HG03175 (cell line): ENCODE measurements around the gene GZMM.

Source experiments
- ATAC-seq: cut with Tn5 transposase; IDR thresholded peaks from one replicate; pipeline ENCODE4 v1.9.1; 2021; ENCODE audit warnings: mild to moderate bottlenecking, moderate library complexity; ENCODE audit not compliant: unreplicated experiment

GZMM gene

GRCh38 chr19:543910-544608 lies at the start of gene GZMM:
Gene GZMM, plus strand, starts transcription at chr19:544053. Its CDS starts 19 bp downstream, at chr19:544072.
- no peak for ATAC-seq

DNA sequence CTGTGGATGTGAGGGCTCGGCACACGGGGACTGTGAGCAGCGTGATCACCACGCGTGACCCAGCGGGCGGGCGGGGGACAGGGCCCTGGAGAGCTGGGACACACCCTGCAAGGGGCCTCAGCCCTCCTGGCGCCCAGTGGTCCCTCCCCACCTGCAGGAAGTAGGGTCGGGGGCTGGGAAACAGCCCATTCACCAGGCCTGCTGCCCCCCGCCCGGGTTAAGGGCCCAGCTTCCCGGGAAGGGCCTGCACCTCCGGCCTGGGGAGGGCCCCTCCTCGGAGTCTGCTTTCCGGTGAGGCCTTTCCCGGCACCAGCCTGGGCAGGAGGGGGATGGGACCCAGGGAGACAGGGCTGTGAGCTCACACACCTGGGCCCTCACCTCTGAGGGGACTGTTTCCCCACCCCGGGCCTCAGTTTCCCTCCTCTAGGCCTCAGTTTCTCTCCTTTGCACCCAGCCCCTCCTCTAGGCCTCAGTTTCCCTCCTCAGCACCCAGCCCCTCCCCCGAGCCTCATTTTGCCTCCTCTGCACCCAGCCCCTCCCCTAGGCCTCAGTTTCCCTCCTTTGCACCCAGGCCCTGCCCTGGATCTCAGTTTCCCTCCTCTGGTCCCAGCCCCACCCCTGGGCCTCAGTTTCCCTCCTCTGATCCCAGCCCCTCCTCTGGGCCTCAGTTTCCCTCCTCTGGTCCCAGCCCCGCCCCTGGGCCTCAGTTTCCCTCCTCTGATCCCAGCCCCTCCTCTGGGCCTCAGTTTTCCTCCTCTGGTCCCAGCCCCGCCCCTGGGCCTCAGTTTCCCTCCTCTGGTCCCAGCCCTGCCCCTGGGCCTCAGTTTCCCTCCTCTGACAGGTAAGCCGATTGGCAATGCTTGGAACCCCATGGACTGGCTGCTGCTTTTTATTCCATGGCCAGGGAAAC lies 49.4 kb upstream of the GZMM start:
- ATAC-seq = no peak

DNA sequence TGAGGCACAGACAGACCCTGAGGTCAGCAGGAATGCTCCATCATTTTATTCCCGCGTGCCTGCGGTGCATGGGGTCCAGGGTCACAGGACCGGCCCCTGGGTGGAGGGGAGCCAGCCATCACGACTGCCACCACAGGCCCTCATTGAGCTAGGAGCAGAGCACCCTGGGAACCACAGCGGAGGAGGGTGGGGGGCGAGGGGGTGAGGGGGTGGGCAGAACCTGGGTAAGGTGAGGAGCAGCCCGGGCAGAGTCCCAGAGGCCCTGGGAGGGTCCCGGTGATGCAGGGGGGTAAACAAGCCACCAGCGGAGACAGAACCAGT lies 48.8 kb upstream of the GZMM start:
- ATAC-seq = no peak

DNA sequence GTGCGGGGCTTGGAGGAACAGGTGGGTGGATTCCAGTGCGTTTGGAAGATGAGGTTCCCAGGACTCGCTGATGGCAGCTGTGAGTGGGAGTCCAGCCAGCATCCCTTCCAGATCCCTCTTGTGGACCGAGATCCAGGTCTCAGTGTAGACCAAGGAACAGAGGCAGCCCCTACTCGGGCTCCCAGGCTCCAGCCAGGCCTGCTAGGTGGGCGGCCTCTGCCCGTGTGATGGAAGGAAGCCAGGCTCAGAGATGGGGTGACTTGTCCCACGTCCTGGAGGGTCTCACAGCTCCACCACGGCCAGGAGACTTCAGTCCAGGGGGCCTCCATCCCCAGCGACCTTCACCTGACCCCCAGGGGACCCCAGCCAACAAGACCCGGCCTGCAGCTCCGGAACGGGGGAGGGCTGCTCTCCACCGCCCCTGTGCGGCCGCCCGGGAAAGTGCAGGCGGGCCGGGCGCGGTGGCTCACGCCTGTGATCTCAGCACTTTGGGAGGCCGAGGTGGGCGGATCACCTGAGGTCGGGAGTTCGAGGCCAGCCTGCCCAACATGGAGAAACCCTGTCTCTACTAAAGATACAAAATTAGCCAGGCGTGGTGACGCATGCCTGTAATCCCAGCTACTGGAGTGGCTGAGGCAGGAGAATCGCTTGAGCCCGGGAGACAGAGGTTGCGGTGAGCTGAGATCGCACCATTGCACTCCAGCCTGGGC lies 48.3 kb upstream of the GZMM start:
- ATAC-seq = no peak

- ATAC-seq = no peak
Measured at GRCh38 chr19:496112-496665, 47.7 kb upstream of the GZMM start, which contains the start of gene MADCAM1. Gene MADCAM1, plus strand, starts transcription at chr19:496486. Its CDS starts 14 bp downstream, at chr19:496500.

GRCh38 chr19:496986-497385 lies 46.9 kb upstream of the GZMM start:
- no peak for ATAC-seq

- ATAC-seq = no peak
Measured at GRCh38 chr19:497491-497868, 46.4 kb upstream of the GZMM start.

- no peak for ATAC-seq
Measured at GRCh38 chr19:497869-498510, 45.9 kb upstream of the GZMM start.

GRCh38 chr19:498511-498891 lies 45.4 kb upstream of the GZMM start:
- no peak for ATAC-seq

DNA sequence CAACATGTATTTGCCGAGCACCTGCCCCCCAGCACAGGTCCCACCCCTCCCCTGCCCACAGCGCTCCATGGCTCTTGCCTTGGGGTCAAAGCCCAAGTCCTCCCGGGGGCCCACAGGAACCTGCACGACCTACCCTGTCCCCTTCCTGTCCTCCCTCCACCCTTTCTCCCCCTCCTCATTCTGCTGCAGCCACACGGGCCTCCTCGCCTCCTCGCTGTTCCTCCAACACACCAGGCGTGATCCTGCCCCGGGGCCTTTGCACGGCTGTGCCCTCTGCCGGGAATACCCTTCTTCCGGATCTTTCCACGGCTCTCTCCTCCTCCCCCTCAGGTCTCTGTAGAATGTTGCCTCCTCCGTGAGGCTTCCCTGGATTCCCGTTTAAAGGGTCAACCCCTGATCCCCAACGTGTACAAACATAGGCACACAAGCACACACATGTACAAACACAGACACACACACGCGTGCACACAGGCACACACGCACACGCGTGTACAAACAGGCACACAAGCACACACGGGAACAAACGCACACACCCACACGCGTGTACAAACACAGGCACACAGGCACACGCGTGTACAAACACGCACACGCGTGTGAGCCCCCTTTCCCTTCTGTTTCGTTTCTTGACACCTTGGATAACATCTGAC lies 44.8 kb upstream of the GZMM start:
- no peak for ATAC-seq

DNA sequence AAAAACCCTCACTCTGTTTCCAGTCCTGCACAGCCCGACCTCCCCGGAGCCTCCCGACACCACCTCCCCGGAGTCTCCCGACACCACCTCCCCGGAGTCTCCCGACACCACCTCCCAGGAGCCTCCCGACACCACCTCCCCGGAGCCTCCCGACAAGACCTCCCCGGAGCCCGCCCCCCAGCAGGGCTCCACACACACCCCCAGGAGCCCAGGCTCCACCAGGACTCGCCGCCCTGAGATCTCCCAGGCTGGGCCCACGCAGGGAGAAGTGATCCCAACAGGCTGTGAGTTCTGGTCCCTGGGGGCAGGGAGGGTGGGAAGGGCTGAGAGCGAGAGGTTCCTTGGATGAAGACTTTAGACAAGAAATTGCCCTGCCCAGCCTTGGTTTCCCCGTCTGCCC lies 42.2 kb upstream of the GZMM start:
- no peak for ATAC-seq

GRCh38 chr19:504616-505015 lies 39.2 kb upstream of the GZMM start:
- no peak for ATAC-seq

GRCh38 chr19:506404-507285 lies 37.2 kb upstream of the GZMM start:
- peak; percentile 66 for ATAC-seq

- ATAC-seq = peak; percentile 61
Measured at GRCh38 chr19:507286-508203, 36.3 kb upstream of the GZMM start, which contains the start of gene TPGS1. Gene TPGS1, plus strand, starts transcription at chr19:507497. Its CDS starts 10 bp downstream, at chr19:507507.

DNA sequence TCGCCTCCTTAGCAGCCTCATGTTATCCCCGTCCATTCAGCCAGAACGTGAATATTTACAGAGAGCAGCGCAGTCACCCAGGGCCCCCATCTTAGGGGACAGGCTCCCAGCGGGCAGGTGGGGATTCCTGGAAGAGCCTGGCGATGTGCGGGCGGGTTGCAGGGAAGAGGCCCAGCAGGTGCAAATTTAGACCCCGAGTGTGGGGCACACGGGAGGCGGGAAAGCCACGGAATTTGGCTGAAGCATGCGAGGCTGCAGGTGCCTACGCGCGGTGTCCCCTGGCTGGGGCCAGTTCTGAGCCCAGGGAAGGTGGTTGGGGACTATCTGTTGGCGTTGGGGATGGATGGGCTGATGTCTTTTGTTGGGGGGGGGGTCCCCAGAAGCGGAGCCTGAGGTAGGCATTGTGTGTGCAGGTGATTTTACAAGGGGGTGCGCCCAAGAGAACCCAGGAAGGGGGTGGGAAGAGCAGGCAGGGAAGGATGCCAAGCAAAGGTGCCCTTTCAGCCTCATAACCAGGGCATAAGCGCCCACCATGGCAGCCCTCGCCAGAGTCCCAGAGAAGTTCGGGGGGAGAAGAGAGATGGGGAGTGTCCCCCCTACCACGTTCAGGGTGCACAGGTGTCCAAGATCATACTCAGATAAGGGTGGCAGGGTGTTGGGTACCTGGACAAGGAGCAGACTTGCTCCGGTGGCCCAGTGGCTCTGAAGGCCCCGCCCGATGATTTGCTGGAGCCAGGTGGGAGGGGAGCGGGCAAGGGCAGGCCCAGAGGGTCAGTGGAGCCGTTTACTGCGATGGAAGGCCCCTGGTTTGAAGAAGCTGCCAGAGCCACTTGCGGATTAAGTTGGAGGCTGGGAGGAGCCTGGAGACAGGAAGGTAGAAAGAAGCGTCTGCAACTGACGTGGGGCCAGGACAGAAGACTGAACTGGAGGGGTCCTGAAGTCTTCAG lies 35.4 kb upstream of the GZMM start:
- ATAC-seq = no peak

GRCh38 chr19:510606-511100 lies 33.2 kb upstream of the GZMM start:
- peak; percentile 34 for ATAC-seq
